HepG2 (cell line): ENCODE data around the gene GLB1L. TPM values are rescaled to one million over a fixed set of nuclear protein-coding genes. Genes with fewer than 3 reads are reported as not detected.
A peak's percentile ranks its signal among the peaks of the same experiment; 100 is the strongest.

Experiments
- ATAC-seq: fragments of 200-7000 bp; cut with Tn5 transposase; 3 replicates; pipeline ENCODE4 v1.9.1; 2020; ENCODE audit warnings: mild to moderate bottlenecking, moderate library complexity
- BruUV-seq: library from RNA; stranded (reverse); fragments of 400-500 nt; replicated peaks from 2 replicates; lab custom pipeline; 2021; lab: Mats Ljungman, UMichigan
- CTCF ChIA-PET: fragments of 300-600 bp; formaldehyde crosslinking; extraction: SDS; loops from one replicate; lab custom pipeline; 2021; ENCODE audit warnings: low total read pairs, inconsistent platforms, low intra/inter-chr PET ratio; lab: Yijun Ruan, JAX
- POLR2A ChIA-PET: fragments of 350-600 bp; sonication (Branson Sonifier 250); formaldehyde crosslinking; loops from one replicate; lab custom pipeline; 2020; ENCODE audit warnings: antibody characterized with exemption, inconsistent platforms; lab: Yijun Ruan, JAX
- DNase-seq: peaks from one replicate; pipeline ENCODE4 v3.0.0-alpha.2; 2015; ENCODE audit warnings: low spot score
- FAIRE-seq: peaks from 3 replicates; lab custom pipeline; 2011; peaks lifted over from hg19 to GRCh38; lab: Jason Lieb, UNC
- H2AFZ ChIP-seq: one replicate; pipeline ENCODE4 v1.6.1; 2011; ENCODE audit warnings: low read length, inconsistent platforms
- H3K27ac ChIP-seq: fragments of 300-600 bp; 3 replicates; pipeline ENCODE4 v1.8.0; 2011; ENCODE audit warnings: mixed run types, mild to moderate bottlenecking, mixed read lengths, low read length, inconsistent platforms; ENCODE audit not compliant: insufficient read depth; ENCODE audit errors: extremely low read length
- H3K27me3 ChIP-seq, 2 experiments: fragments of 200-600 bp in 1 of 2; 2 replicates in 1 of 2; 3 replicates in 1 of 2; pipeline versions ENCODE4 v1.6.0 to v1.8.0; 2011; ENCODE audit warnings: low read length in 2 of 2, mild to moderate bottlenecking in 2 of 2, moderate library complexity in 2 of 2, inconsistent platforms in 1 of 2; ENCODE audit not compliant: insufficient read depth in 2 of 2, control insufficient read depth in 1 of 2
- H3K36me3 ChIP-seq, 2 experiments: fragments of 200-600 bp in 1 of 2; replicated peaks in 1 of 2; 2 replicates in 1 of 2; 3 replicates in 1 of 2; pipeline versions ENCODE4 v1.5.1 to v1.8.0; 2011; ENCODE audit warnings: low read length in 2 of 2, inconsistent platforms in 1 of 2; ENCODE audit not compliant: insufficient read depth in 2 of 2, control insufficient read depth in 1 of 2
- H3K4me1 ChIP-seq: 2 replicates; pipeline ENCODE4 v1.5.1; 2012; ENCODE audit warnings: low read length, inconsistent platforms; ENCODE audit not compliant: insufficient read depth
- H3K4me2 ChIP-seq: 2 replicates; pipeline ENCODE4 v1.6.0; 2011; ENCODE audit warnings: low read depth, low read length, inconsistent platforms
- H3K4me3 ChIP-seq, 3 experiments: fragments of 200-600 bp in 1 of 3; sonication (generic), shearing (Covaris generic) in 1 of 3; replicated peaks in 1 of 3; 2 replicates each; pipeline ENCODE4 v1.5.1; 2011 to 2016; ENCODE audit warnings: low read length in 3 of 3, inconsistent platforms in 2 of 3, low read depth in 2 of 3, mild to moderate bottlenecking in 2 of 3, control low read depth in 1 of 3, mixed read lengths in 1 of 3; ENCODE audit not compliant: insufficient read depth in 1 of 3
- H3K79me2 ChIP-seq: one replicate; pipeline ENCODE4 v1.6.1; 2011; ENCODE audit warnings: low read length, inconsistent platforms; ENCODE audit not compliant: insufficient read depth
- H3K9ac ChIP-seq: 2 replicates; pipeline ENCODE4 v1.6.0; 2011; ENCODE audit warnings: mild to moderate bottlenecking, low read depth, low read length, inconsistent platforms; ENCODE audit not compliant: insufficient read depth
- H3K9me3 ChIP-seq: 2 replicates; pipeline ENCODE4 v1.5.1; 2012; ENCODE audit warnings: mild to moderate bottlenecking, low read length
- H4K20me1 ChIP-seq: 2 replicates; pipeline ENCODE4 v1.6.0; 2011; ENCODE audit warnings: inconsistent platforms, mild to moderate bottlenecking, low read length, moderate library complexity; ENCODE audit not compliant: insufficient read depth
- ARNT ChIP-seq: fragments of 450-650 bp; IDR thresholded peaks from 2 replicates; pipeline ENCODE4 v1.6.1; 2017
- BCLAF1 ChIP-seq: fragments of 450-650 bp; IDR thresholded peaks from 2 replicates; pipeline ENCODE4 v1.6.1; 2017; ENCODE audit warnings: mild to moderate bottlenecking
- GFI1 ChIP-seq: sonication (generic); formaldehyde crosslinking; IDR thresholded peaks from 2 replicates; pipeline ENCODE4 v1.5.0; 2020; ENCODE audit warnings: missing genetic modification reagents, mild to moderate bottlenecking, borderline replicate concordance
- NR2C2 ChIP-seq: sonication (generic); formaldehyde crosslinking; IDR thresholded peaks from 2 replicates; pipeline ENCODE4 v1.4.0; 2020; ENCODE audit warnings: missing genetic modification reagents, mild to moderate bottlenecking, moderate library complexity, borderline replicate concordance
- RBFOX2 ChIP-seq: fragments of 200-400 bp; formaldehyde crosslinking; IDR thresholded peaks from 2 replicates; pipeline ENCODE4 v1.6.1; 2017; ENCODE audit warnings: low read depth, mild to moderate bottlenecking, low read length
- RNF2 ChIP-seq: fragments of 450-650 bp; conservative IDR thresholded peaks from 2 replicates; pipeline ENCODE4 v1.6.1; 2016; ENCODE audit warnings: low read depth
- TSC22D2 ChIP-seq: sonication (generic); formaldehyde crosslinking; IDR thresholded peaks from 2 replicates; pipeline ENCODE4 v1.5.1; 2020; ENCODE audit warnings: missing genetic modification reagents, mild to moderate bottlenecking, borderline replicate concordance
- ZNF10 ChIP-seq: sonication (generic); formaldehyde crosslinking; IDR thresholded peaks from 2 replicates; pipeline ENCODE4 v1.4.0; 2020; ENCODE audit warnings: mild to moderate bottlenecking, low read depth, missing genetic modification reagents, borderline replicate concordance
- WGBS: methylation state at CpG from one replicate; pipeline ENCODE4 v1.1.6; 2017; ENCODE audit warnings: low lambda C conversion rate; 5-methylcytosine and 5-hydroxymethylcytosine counted together
- in situ Hi-C: cut with HindIII; loops from 2 replicates; pipeline ENCODE4 v1.10.0; 2017; ENCODE audit warnings: low pct_unique_long_range_greater_than_20kb; ENCODE audit not compliant: extremely low pct_ligation_motif_present
- intact Hi-C: fragments of 100-400 bp; cut with micrococcal nuclease; formaldehyde crosslinking; loops from one replicate; pipeline ENCODE4 v1.10.0; 2022; ENCODE audit not compliant: unreplicated experiment
- polyA plus RNA-seq, 8 experiments: library from polyadenylated mRNA; depleted of rRNA in 3 of 8; stranded (reverse) in 7 of 8; unstranded in 1 of 8; fragments of >200 nt; fragmentation: Illumina TruSeq in 4 of 8; extraction: Trizol in 4 of 8; gene quantifications; 2 replicates each; pipeline versions ENCODE4 v1.2.1 to v1.2.3, GENCODE V29; 2011 to 2016; ENCODE audit warnings: low read depth in 4 of 8, missing spikeins in 1 of 8, mixed read lengths in 1 of 8; ENCODE audit not compliant: insufficient read depth in 1 of 8
- total RNA-seq, 5 experiments: library from RNA; depleted of rRNA; stranded (reverse); fragments of >200 nt; fragmentation: Illumina TruSeq; extraction: Trizol; gene quantifications; 2 replicates each; pipeline ENCODE4 v1.2.3, GENCODE V29; 2016; ENCODE audit warnings: low read depth in 1 of 5
- TF ChIP-seq, protein P1 (sequence below): sonication (generic); formaldehyde crosslinking; IDR thresholded peaks from 2 replicates; pipeline ENCODE4 v1.5.0; 2020; ENCODE audit warnings: mild to moderate bottlenecking, missing genetic modification reagents, borderline replicate concordance
- TF ChIP-seq, protein P2 (sequence below), 2 experiments: sonication (generic) in 1 of 2; formaldehyde crosslinking in 1 of 2; IDR thresholded peaks; 2 replicates each; pipeline versions ENCODE4 v1.5.1 to v1.6.1; 2011 to 2020; ENCODE audit warnings: borderline replicate concordance in 1 of 2, low read depth in 1 of 2, low read length in 1 of 2, mild to moderate bottlenecking in 1 of 2, missing genetic modification reagents in 1 of 2, moderate library complexity in 1 of 2
- TF ChIP-seq, protein P3 (sequence below): sonication (generic); formaldehyde crosslinking; IDR thresholded peaks from 2 replicates; pipeline ENCODE4 v1.5.1; 2020; ENCODE audit warnings: mild to moderate bottlenecking, moderate library complexity, missing genetic modification reagents

GLB1L gene
- total and polyA plus RNA-seq, 2 of the 13 experiments (the other 11 are each of a cell fraction or from before 2014, with no cell fraction given), result 6.8 to 7.3 TPM

GRCh38 chr2:219218732-219219701 is 26.2 kb downstream of the GLB1L start, which contains the start of gene ABCB6:
ABCB6 (minus strand) TSS chr2:219218958; CDS start chr2:219218673, 285 bp downstream.
- peak; percentile 79 for ATAC-seq
- BruUV-seq, result TSS peak; percentile 57
- TF ChIP-seq TSC22D2 (CRISPR knock-in tag) (peak; percentile 84; the same call in 1 of the 2 replicates), RBFOX2 (peak; percentile 98), NR2C2 (peak; percentile 37; the same call in 1 of the 2 replicates), BCLAF1 (no peak), ARNT (no peak), RNF2 (peak; percentile 88; the same call in 1 of the 2 replicates), ZNF10 (CRISPR knock-in tag) (peak; percentile 59; the same call in 1 of the 2 replicates), GFI1 (CRISPR knock-in tag) (peak; percentile 79; the same call in 1 of the 2 replicates)
- TF ChIP-seq, protein P1, sequence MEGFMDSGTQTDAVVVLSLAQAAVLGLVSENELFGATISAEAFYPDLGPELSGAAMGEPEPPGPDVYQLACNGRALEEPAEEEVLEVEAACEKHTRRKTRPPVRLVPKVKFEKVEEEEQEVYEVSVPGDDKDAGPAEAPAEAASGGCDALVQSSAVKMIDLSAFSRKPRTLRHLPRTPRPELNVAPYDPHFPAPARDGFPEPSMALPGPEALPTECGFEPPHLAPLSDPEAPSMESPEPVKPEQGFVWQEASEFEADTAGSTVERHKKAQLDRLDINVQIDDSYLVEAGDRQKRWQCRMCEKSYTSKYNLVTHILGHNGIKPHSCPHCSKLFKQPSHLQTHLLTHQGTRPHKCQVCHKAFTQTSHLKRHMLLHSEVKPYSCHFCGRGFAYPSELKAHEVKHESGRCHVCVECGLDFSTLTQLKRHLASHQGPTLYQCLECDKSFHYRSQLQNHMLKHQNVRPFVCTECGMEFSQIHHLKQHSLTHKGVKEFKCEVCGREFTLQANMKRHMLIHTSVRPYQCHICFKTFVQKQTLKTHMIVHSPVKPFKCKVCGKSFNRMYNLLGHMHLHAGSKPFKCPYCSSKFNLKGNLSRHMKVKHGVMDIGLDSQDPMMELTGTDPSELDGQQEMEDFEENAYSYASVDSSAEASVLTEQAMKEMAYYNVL (CRISPR knock-in tag), result peak; percentile 78; the same call in 1 of the 2 replicates
- TF ChIP-seq, protein P2, sequence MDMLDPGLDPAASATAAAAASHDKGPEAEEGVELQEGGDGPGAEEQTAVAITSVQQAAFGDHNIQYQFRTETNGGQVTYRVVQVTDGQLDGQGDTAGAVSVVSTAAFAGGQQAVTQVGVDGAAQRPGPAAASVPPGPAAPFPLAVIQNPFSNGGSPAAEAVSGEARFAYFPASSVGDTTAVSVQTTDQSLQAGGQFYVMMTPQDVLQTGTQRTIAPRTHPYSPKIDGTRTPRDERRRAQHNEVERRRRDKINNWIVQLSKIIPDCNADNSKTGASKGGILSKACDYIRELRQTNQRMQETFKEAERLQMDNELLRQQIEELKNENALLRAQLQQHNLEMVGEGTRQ (IDR thresholded peaks at IDR 0.05; ENCODE audit: low read depth, low read length), result peak; percentile 97
- TF ChIP-seq, protein P2 (CRISPR knock-in tag; IDR thresholded peaks at IDR 0.05; ENCODE audit: borderline replicate concordance), result peak; percentile 99
- TF ChIP-seq, protein P3, sequence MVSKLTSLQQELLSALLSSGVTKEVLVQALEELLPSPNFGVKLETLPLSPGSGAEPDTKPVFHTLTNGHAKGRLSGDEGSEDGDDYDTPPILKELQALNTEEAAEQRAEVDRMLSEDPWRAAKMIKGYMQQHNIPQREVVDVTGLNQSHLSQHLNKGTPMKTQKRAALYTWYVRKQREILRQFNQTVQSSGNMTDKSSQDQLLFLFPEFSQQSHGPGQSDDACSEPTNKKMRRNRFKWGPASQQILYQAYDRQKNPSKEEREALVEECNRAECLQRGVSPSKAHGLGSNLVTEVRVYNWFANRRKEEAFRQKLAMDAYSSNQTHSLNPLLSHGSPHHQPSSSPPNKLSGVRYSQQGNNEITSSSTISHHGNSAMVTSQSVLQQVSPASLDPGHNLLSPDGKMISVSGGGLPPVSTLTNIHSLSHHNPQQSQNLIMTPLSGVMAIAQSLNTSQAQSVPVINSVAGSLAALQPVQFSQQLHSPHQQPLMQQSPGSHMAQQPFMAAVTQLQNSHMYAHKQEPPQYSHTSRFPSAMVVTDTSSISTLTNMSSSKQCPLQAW (CRISPR knock-in tag), result peak; percentile 68; the same call in 1 of the 2 replicates

More at GRCh38 chr2:219218732-219219701, 26.2 kb downstream of the GLB1L start, which contains the start of gene ABCB6:
- Histone ChIP-seq H3K79me2 (peaks cover 11% of the 10 kb centered on the region), H3K4me3 (peak within 1 kb of the TSS; percentile 80 to 92 (median 85)), H4K20me1 (no peaks in the 10 kb centered on the region), H2AFZ (no peak within 1 kb of the TSS), H3K9ac (peak within 1 kb of the TSS; percentile 85), H3K27ac (peak within 1 kb of the TSS; percentile 92), H3K4me1 (peaks cover 43% of the 10 kb centered on the region), H3K4me2 (peak within 1 kb of the TSS; percentile 99), H3K27me3 (no peaks in the 10 kb centered on the region), H3K36me3 (peaks cover 39 to 63% of the 10 kb centered on the region in 2 experiments), H3K9me3 (no peaks in the 10 kb centered on the region)
- FAIRE-seq (peak; percentile 97), DNase-seq (peak; percentile 93)
- CTCF ChIA-PET, result interaction anchor here (1.5 kb wide), 1 partner anchor 76 kb away, joined by 8 read pairs; no protein-coding TSS in a partner anchor
- intact Hi-C loops, result loop anchor here (1.0 to 2.0 kb wide), 4 partner anchors 10 to 76 kb away; partner anchors contain the start of genes ANKZF1, ATG9A, CNPPD1 and NHEJ1
- POLR2A ChIA-PET, result interaction anchor here (0.7 to 6.2 kb wide), 14 partner anchors 10 to 161 kb away, joined by 3 to 196 read pairs (median 16); partner anchors contain the start of genes ANKZF1, ATG9A, CNPPD1 and DNAJB2
- 74% methylated on average over 29 of the region's 71 CpGs for WGBS
- in situ Hi-C loops, result no loop called here
